Loucy (cell line): ENCODE results near the gene LCN15.

ENCODE experiments used
- H2AFZ ChIP-seq: fragments of 200-600 bp; sonication (generic); 2 replicates; pipeline ENCODE4 v1.6.0; 2016; ENCODE audit warnings: antibody characterized with exemption, mild to moderate bottlenecking, low read length, moderate library complexity
- H3F3A ChIP-seq: fragments of 200-600 bp; 2 replicates; pipeline ENCODE4 v1.6.0; 2016; ENCODE audit warnings: antibody characterized with exemption, low read depth, mild to moderate bottlenecking
- H3K27me3 ChIP-seq: fragments of 200-600 bp; sonication (generic); 2 replicates; pipeline ENCODE4 v1.6.1; 2014; ENCODE audit warnings: low read length, mild to moderate bottlenecking; ENCODE audit not compliant: insufficient read depth, poor library complexity, severe bottlenecking
- H3K36me3 ChIP-seq: fragments of 200-600 bp; sonication (generic); 2 replicates; pipeline ENCODE4 v1.6.1; 2016; ENCODE audit warnings: low read length; ENCODE audit not compliant: insufficient read depth
- H3K4me1 ChIP-seq: fragments of 200-600 bp; sonication (generic); 2 replicates; pipeline ENCODE4 v1.5.1; 2014; ENCODE audit warnings: low read length, mild to moderate bottlenecking; ENCODE audit not compliant: insufficient read depth, poor library complexity, severe bottlenecking
- H3K4me2 ChIP-seq: fragments of 200-600 bp; sonication (generic); 2 replicates; pipeline ENCODE4 v1.6.0; 2014; ENCODE audit warnings: antibody characterized with exemption, low read length, low read depth, mild to moderate bottlenecking; ENCODE audit not compliant: poor library complexity, severe bottlenecking
- H3K4me3 ChIP-seq: fragments of 200-600 bp; sonication (generic); 2 replicates; pipeline ENCODE4 v1.5.1; 2014; ENCODE audit warnings: low read length, mild to moderate bottlenecking, mixed read lengths; ENCODE audit not compliant: poor library complexity, severe bottlenecking
- H3K79me2 ChIP-seq: fragments of 200-600 bp; sonication (generic); 2 replicates; pipeline ENCODE4 v1.6.1; 2014; ENCODE audit warnings: low read length; ENCODE audit not compliant: insufficient read depth
- H3K9ac ChIP-seq: fragments of 200-600 bp; sonication (generic); 2 replicates; pipeline ENCODE4 v1.6.0; 2014; ENCODE audit warnings: mild to moderate bottlenecking, low read depth, low read length, moderate library complexity; ENCODE audit not compliant: poor library complexity, severe bottlenecking
- H3K9me2 ChIP-seq: fragments of 200-600 bp; sonication (generic); replicated peaks from 2 replicates; pipeline ENCODE4 v1.6.1; 2016; ENCODE audit warnings: low read depth, low read length, mixed read lengths
- H3K9me3 ChIP-seq: fragments of 200-600 bp; sonication (generic); 2 replicates; pipeline ENCODE4 v1.6.1; 2014; ENCODE audit warnings: mild to moderate bottlenecking, antibody characterized with exemption, low read length, low read depth; ENCODE audit not compliant: insufficient read depth
- H4K20me1 ChIP-seq: fragments of 200-600 bp; sonication (generic); 2 replicates; pipeline ENCODE4 v1.6.0; 2014; ENCODE audit warnings: antibody characterized with exemption, low read length, mild to moderate bottlenecking; ENCODE audit not compliant: insufficient read depth, poor library complexity, severe bottlenecking
- EZH2phosphoT487 ChIP-seq: fragments of 200-600 bp; IDR thresholded peaks from 2 replicates; pipeline ENCODE4 v1.6.1; 2018; ENCODE audit warnings: antibody characterized with exemption, mild to moderate bottlenecking, moderate library complexity, borderline replicate concordance
- TF ChIP-seq, protein P1 (sequence below): fragments of 200-600 bp; sonication (generic); conservative IDR thresholded peaks from 2 replicates; pipeline ENCODE4 v1.5.1; 2014; ENCODE audit warnings: mild to moderate bottlenecking, antibody characterized with exemption, low read length

Gene LCN15

DNA sequence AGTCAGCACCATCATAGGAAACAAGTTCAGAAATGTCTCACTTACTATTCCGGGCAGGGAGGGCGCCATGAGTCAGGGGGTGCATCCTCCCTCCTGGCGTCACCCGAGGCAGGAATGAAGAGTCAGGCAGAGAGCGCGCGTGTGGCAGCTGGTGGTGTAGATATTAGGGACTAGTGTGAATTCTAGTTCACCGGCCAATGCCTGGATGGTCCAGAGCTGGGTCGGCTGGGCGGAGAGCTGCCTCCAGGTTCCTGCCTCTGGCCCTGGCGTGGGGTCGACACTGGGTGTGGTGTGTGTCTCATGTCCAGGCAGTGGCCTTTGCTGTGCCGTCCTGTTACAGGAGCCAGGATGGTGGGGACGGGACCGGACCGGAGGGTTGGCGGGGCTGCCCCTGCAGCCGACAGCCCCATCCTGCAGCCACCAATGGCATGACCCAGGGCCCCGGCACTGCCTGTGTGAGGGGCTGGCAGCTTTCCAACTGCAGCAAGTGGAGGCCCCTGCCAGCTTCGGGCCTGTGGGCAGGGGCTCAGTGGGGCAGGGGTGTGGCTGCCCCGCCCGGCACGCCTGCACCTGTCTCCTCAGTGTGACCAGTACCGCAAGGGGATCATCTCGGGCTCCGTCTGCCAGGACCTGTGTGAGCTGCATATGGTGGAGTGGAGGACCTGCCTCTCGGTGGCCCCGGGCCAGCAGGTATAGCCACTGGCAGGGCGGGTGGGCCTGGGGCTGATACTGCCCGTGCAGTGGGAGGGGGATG, 42.8 kb downstream of the LCN15 start:
- Histone ChIP-seq H3K9ac (no peak overlapping the region), H3K27me3 (no peaks in the 10 kb centered on the region), H3K4me3 (no peak overlapping the region), H3K9me3 (no peaks in the 10 kb centered on the region), H3K79me2 (peaks cover 31% of the 10 kb centered on the region), H3K9me2 (no peaks in the 10 kb centered on the region), H2AFZ (no peak overlapping the region), H3F3A (no peaks in the 10 kb centered on the region), H3K4me2 (no peak overlapping the region), H3K36me3 (peaks cover 31% of the 10 kb centered on the region; the same call in 1 of the 2 replicates), H4K20me1 (peaks cover 30% of the 10 kb centered on the region), H3K4me1 (peaks cover 10% of the 10 kb centered on the region)
- TF ChIP-seq EZH2phosphoT487 = no peak
- TF ChIP-seq, protein P1, sequence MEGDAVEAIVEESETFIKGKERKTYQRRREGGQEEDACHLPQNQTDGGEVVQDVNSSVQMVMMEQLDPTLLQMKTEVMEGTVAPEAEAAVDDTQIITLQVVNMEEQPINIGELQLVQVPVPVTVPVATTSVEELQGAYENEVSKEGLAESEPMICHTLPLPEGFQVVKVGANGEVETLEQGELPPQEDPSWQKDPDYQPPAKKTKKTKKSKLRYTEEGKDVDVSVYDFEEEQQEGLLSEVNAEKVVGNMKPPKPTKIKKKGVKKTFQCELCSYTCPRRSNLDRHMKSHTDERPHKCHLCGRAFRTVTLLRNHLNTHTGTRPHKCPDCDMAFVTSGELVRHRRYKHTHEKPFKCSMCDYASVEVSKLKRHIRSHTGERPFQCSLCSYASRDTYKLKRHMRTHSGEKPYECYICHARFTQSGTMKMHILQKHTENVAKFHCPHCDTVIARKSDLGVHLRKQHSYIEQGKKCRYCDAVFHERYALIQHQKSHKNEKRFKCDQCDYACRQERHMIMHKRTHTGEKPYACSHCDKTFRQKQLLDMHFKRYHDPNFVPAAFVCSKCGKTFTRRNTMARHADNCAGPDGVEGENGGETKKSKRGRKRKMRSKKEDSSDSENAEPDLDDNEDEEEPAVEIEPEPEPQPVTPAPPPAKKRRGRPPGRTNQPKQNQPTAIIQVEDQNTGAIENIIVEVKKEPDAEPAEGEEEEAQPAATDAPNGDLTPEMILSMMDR = no peak

GRCh38 chr9:136720898-136721338, 43.4 kb downstream of the LCN15 start:
- H3K4me2 ChIP-seq = no peak overlapping the region
- no peaks in the 10 kb centered on the region for H3K9me3 ChIP-seq
- peaks cover 24% of the 10 kb centered on the region for H4K20me1 ChIP-seq
- H3K9ac ChIP-seq = no peak overlapping the region
- H3K36me3 ChIP-seq = peaks cover 26% of the 10 kb centered on the region; the same call in 1 of the 2 replicates
- H3K4me3 ChIP-seq = no peak overlapping the region
- no peaks in the 10 kb centered on the region for H3F3A ChIP-seq
- no peak overlapping the region for H2AFZ ChIP-seq
- H3K4me1 ChIP-seq = peaks cover 5% of the 10 kb centered on the region
- no peaks in the 10 kb centered on the region for H3K9me2 ChIP-seq
- TF ChIP-seq EZH2phosphoT487 = no peak
- TF ChIP-seq, protein P1 = no peak
- H3K27me3 ChIP-seq = no peaks in the 10 kb centered on the region
- H3K79me2 ChIP-seq = peaks cover 25% of the 10 kb centered on the region

- Histone ChIP-seq H3K9me2 (no peaks in the 10 kb centered on the region), H3K27me3 (no peaks in the 10 kb centered on the region), H3F3A (no peaks in the 10 kb centered on the region), H3K9ac (no peak overlapping the region), H3K36me3 (peaks cover 20% of the 10 kb centered on the region; the same call in 1 of the 2 replicates), H2AFZ (no peak overlapping the region), H3K9me3 (no peaks in the 10 kb centered on the region), H3K79me2 (peaks cover 20% of the 10 kb centered on the region), H3K4me2 (no peak overlapping the region), H3K4me3 (no peak overlapping the region), H4K20me1 (peaks cover 19% of the 10 kb centered on the region), H3K4me1 (peaks cover under 1% of the 10 kb centered on the region)
- TF ChIP-seq, protein P1 = no peak
- no peak for TF ChIP-seq EZH2phosphoT487
Observed at GRCh38 chr9:136720251-136720897, 43.9 kb downstream of the LCN15 start.
